Measurements from ENCODE around the gene LRRC49. TPM values are rescaled to one million over a fixed set of nuclear protein-coding genes. Genes with fewer than 3 reads are reported as not detected.
A peak's percentile ranks its signal among the peaks of the same experiment; 100 is the strongest.

Gene LRRC49
- total and polyA plus RNA-seq, 10 of the 15 experiments (the other 5 are each of a cell fraction or from before 2014, with no cell fraction given), result 1.4 to 3.7 (median 2.9) TPM

GRCh38 chr15:71080166-71080565, 187.5 kb downstream of the LRRC49 start:
- no peak overlapping the region for H3K4me3 ChIP-seq
- BruUV-seq (replicated peaks), result no TSS peak
- intact Hi-C loops (cut with micrococcal nuclease; ENCODE audit: unreplicated experiment), result no loop called here
- ChIA-PET SMC1A (ENCODE audit: uncharacterized antibody, unreplicated experiment) (no interaction called here), POLR2A (no interaction called here), CTCF (no interaction called here), RAD21 (ENCODE audit: unreplicated experiment) (interaction anchor here (0.6 kb wide), 1 partner anchor 308 kb away, joined by 3 read pairs; no protein-coding TSS in a partner anchor)
- H3K36me3 ChIP-seq (ENCODE audit: control insufficient read depth in 2 of 2, insufficient read depth in 2 of 2, low read length in 1 of 2), result no peaks in the 10 kb centered on the region
- H3K4me2 ChIP-seq (ENCODE audit: control insufficient read depth, insufficient read depth), result no peak overlapping the region
- H2AFZ ChIP-seq (ENCODE audit: control insufficient read depth, low read depth, low read length), result no peak overlapping the region
- DNase-seq (ENCODE audit: low read depth, low spot score), result no peak
- no peaks in the 10 kb centered on the region for H3K4me1 ChIP-seq (ENCODE audit: control insufficient read depth, insufficient read depth, low read length)
- in situ Hi-C loops (cut with MboI), result no loop called here
- no peaks in the 10 kb centered on the region for H4K20me1 ChIP-seq (ENCODE audit: control insufficient read depth, insufficient read depth)
- H3K79me2 ChIP-seq (ENCODE audit: control insufficient read depth, insufficient read depth, low read length), result no peaks in the 10 kb centered on the region
- no peak for TF ChIP-seq DPF2 (IDR thresholded peaks at IDR 0.05)
- TF ChIP-seq NFYA (IDR thresholded peaks at IDR 0.05; ENCODE audit: borderline replicate concordance, low read depth, low read length), result no peak
- no peak for FAIRE-seq
- ATAC-seq, result no peak
- H3K27ac ChIP-seq (ENCODE audit: control insufficient read depth, insufficient read depth), result no peak overlapping the region
- H3K9ac ChIP-seq (ENCODE audit: control insufficient read depth, insufficient read depth, low read length), result no peak overlapping the region
- WGBS (ENCODE audit: insufficient coverage, insufficient replicate concordance, low lambda C conversion rate, missing lambda C conversion rate), result 53% methylated on average over 7 of the region's 7 CpGs
- no peaks in the 10 kb centered on the region for H3K9me3 ChIP-seq (replicated peaks; ENCODE audit: control insufficient read depth, insufficient read depth, low read length)
- no peaks in the 10 kb centered on the region for H3K27me3 ChIP-seq (replicated peaks in 1 of 2; ENCODE audit: control insufficient read depth in 2 of 2, insufficient read depth in 2 of 2, low read length in 1 of 2)

DNA sequence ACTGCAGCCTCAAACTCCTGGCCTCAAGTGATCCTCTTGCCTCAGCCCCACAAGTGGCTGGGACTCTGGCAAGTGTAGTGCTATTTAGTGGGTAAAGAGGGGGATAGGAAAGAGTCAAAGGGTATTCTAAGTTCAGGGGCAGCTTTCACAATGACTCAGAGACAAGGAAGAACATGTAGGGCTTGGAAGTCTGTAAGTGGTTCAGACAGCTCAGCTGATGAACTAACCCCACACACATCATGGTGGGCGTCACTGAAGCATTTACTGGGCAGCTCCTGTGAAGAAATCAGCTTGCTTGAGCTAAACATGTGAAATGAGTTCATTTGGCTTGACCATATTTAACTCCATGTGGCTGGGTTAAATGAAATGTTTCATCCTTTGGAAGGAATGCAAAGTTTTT, 188.1 kb downstream of the LRRC49 start:
- 8% methylated on average over 1 of the region's 1 CpG for WGBS (ENCODE audit: insufficient coverage, insufficient replicate concordance, low lambda C conversion rate, missing lambda C conversion rate)
- ChIA-PET POLR2A (no interaction called here), SMC1A (ENCODE audit: uncharacterized antibody, unreplicated experiment) (no interaction called here), CTCF (no interaction called here), RAD21 (ENCODE audit: unreplicated experiment) (no interaction called here)
- TF ChIP-seq, protein P1, sequence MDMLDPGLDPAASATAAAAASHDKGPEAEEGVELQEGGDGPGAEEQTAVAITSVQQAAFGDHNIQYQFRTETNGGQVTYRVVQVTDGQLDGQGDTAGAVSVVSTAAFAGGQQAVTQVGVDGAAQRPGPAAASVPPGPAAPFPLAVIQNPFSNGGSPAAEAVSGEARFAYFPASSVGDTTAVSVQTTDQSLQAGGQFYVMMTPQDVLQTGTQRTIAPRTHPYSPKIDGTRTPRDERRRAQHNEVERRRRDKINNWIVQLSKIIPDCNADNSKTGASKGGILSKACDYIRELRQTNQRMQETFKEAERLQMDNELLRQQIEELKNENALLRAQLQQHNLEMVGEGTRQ (IDR thresholded peaks at IDR 0.05; ENCODE audit: borderline replicate concordance, low read depth, low read length), result no peak
- no peak for TF ChIP-seq ZNF384 (IDR thresholded peaks at IDR 0.05; ENCODE audit: borderline replicate concordance, low read depth, low read length)
- no peak for TF ChIP-seq E2F8 (IDR thresholded peaks at IDR 0.05; ENCODE audit: low read depth, partially characterized antibody)
- TF ChIP-seq JUNB (IDR thresholded peaks at IDR 0.05), result peak; percentile 38; the same call in 1 of the 2 replicates
- Histone ChIP-seq H3K27ac (ENCODE audit: control insufficient read depth, insufficient read depth) (no peak overlapping the region), H3K4me2 (ENCODE audit: control insufficient read depth, insufficient read depth) (no peak overlapping the region), H3K36me3 (ENCODE audit: control insufficient read depth in 2 of 2, insufficient read depth in 2 of 2, low read length in 1 of 2) (no peaks in the 10 kb centered on the region), H4K20me1 (ENCODE audit: control insufficient read depth, insufficient read depth) (no peaks in the 10 kb centered on the region), H3K27me3 (replicated peaks in 1 of 2; ENCODE audit: control insufficient read depth in 2 of 2, insufficient read depth in 2 of 2, low read length in 1 of 2) (no peaks in the 10 kb centered on the region), H3K4me3 (no peak overlapping the region), H2AFZ (ENCODE audit: control insufficient read depth, low read depth, low read length) (no peak overlapping the region), H3K9me3 (replicated peaks; ENCODE audit: control insufficient read depth, insufficient read depth, low read length) (no peaks in the 10 kb centered on the region), H3K79me2 (ENCODE audit: control insufficient read depth, insufficient read depth, low read length) (no peaks in the 10 kb centered on the region), H3K4me1 (ENCODE audit: control insufficient read depth, insufficient read depth, low read length) (no peaks in the 10 kb centered on the region), H3K9ac (ENCODE audit: control insufficient read depth, insufficient read depth, low read length) (no peak overlapping the region)
- in situ Hi-C loops (cut with MboI), result no loop called here
- BruUV-seq (replicated peaks), result no TSS peak
- DNase-seq (ENCODE audit: low read depth, low spot score) (peak; percentile 3), FAIRE-seq (no peak), ATAC-seq (no peak)
- intact Hi-C loops (cut with micrococcal nuclease; ENCODE audit: unreplicated experiment), result no loop called here

All from GM12878 (cell line).